SK-N-SH treated with all-trans-retinoic acid at 6 μM for 48 hours (cell line): Measurements from ENCODE around the gene ZBTB7B.

Experiments
- ATAC-seq: fragments of 200-7000 bp; cut with Tn5 transposase; 3 replicates; pipeline ENCODE4 v1.9.1; 2020; ENCODE audit warnings: mild to moderate bottlenecking, moderate library complexity
- ARNTL ChIP-seq: fragments of 450-650 bp; formaldehyde crosslinking; IDR thresholded peaks from 2 replicates; pipeline ENCODE4 v1.5.0; 2020; ENCODE audit warnings: low read depth, mild to moderate bottlenecking, moderate library complexity, borderline replicate concordance
- BACH2 ChIP-seq: fragments of 250-450 bp; sonication (Bioruptor Pico); IDR thresholded peaks from 2 replicates; pipeline ENCODE4 v1.9.0; 2021; ENCODE audit warnings: mild to moderate bottlenecking, borderline replicate concordance
- CREB5 ChIP-seq: fragments of 250-450 bp; sonication (Bioruptor Pico); IDR thresholded peaks from 2 replicates; pipeline ENCODE4 v1.5.1; 2020; ENCODE audit warnings: low read depth, mild to moderate bottlenecking, moderate library complexity
- CSDC2 ChIP-seq: fragments of 250-450 bp; sonication (Bioruptor Pico); IDR thresholded peaks from 2 replicates; pipeline ENCODE4 v1.5.0; 2020; ENCODE audit warnings: mild to moderate bottlenecking, moderate library complexity
- ESRRG ChIP-seq: fragments of 250-450 bp; sonication (Bioruptor Pico); IDR thresholded peaks from 2 replicates; pipeline ENCODE4 v1.6.1; 2021; ENCODE audit warnings: mild to moderate bottlenecking
- GLIS3 ChIP-seq: fragments of 250-450 bp; sonication (Bioruptor Pico); IDR thresholded peaks from 2 replicates; pipeline ENCODE4 v1.5.0; 2020; ENCODE audit warnings: mild to moderate bottlenecking, moderate library complexity
- ISL1 ChIP-seq: fragments of 250-450 bp; sonication (Bioruptor Pico); IDR thresholded peaks from 2 replicates; pipeline ENCODE4 v2.1.2; 2022; ENCODE audit warnings: mild to moderate bottlenecking, moderate library complexity
- OSR1 ChIP-seq: fragments of 250-450 bp; sonication (Bioruptor Pico); IDR thresholded peaks from 2 replicates; pipeline ENCODE4 v1.8.0; 2022; ENCODE audit warnings: moderate library complexity, mild to moderate bottlenecking, inconsistent platforms
- PATZ1 ChIP-seq: fragments of 250-450 bp; sonication (Bioruptor Pico); IDR thresholded peaks from 2 replicates; pipeline ENCODE4 v1.8.0; 2020; ENCODE audit warnings: mild to moderate bottlenecking, moderate library complexity, borderline replicate concordance
- POU6F1 ChIP-seq: fragments of 250-450 bp; sonication (Bioruptor Pico); IDR thresholded peaks from 2 replicates; pipeline ENCODE4 v1.8.0; 2021; ENCODE audit warnings: low read depth, mild to moderate bottlenecking, moderate library complexity, borderline replicate concordance
- PPARA ChIP-seq: fragments of 250-450 bp; sonication (Bioruptor Pico); IDR thresholded peaks from 2 replicates; pipeline ENCODE4 v1.5.0; 2020; ENCODE audit warnings: mild to moderate bottlenecking, borderline replicate concordance
- RARB ChIP-seq: fragments of 250-450 bp; sonication (Bioruptor Pico); IDR thresholded peaks from 2 replicates; pipeline ENCODE4 v1.8.0; 2021; ENCODE audit warnings: mild to moderate bottlenecking, moderate library complexity
- SNAI2 ChIP-seq: fragments of 250-450 bp; sonication (Bioruptor Pico); IDR thresholded peaks from 2 replicates; pipeline ENCODE4 v1.5.0; 2020; ENCODE audit warnings: mild to moderate bottlenecking, moderate library complexity
- TCF4 ChIP-seq: fragments of 250-450 bp; sonication (Bioruptor Pico); IDR thresholded peaks from 2 replicates; pipeline ENCODE4 v1.8.0; 2021; ENCODE audit warnings: mild to moderate bottlenecking, moderate library complexity, borderline replicate concordance
- TSHZ2 ChIP-seq: fragments of 250-450 bp; sonication (Bioruptor Pico); IDR thresholded peaks from 2 replicates; pipeline ENCODE4 v1.5.0; 2020; ENCODE audit warnings: mild to moderate bottlenecking, moderate library complexity
- ZC3H10 ChIP-seq: fragments of 250-450 bp; sonication (Bioruptor Pico); IDR thresholded peaks from 2 replicates; pipeline ENCODE4 v1.5.1; 2021; ENCODE audit warnings: mild to moderate bottlenecking, moderate library complexity
- ZFP30 ChIP-seq: fragments of 450-650 bp; formaldehyde crosslinking; IDR thresholded peaks from 2 replicates; pipeline ENCODE4 v1.5.0; 2022; ENCODE audit warnings: mild to moderate bottlenecking, moderate library complexity
- ZNF565 ChIP-seq: fragments of 450-650 bp; formaldehyde crosslinking; conservative IDR thresholded peaks from 2 replicates; pipeline ENCODE4 v1.5.0; 2020; ENCODE audit warnings: low read depth, mild to moderate bottlenecking, moderate library complexity
- ZNF70 ChIP-seq: fragments of 450-650 bp; formaldehyde crosslinking; IDR thresholded peaks from 2 replicates; pipeline ENCODE4 v1.5.0; 2020; ENCODE audit warnings: mild to moderate bottlenecking, moderate library complexity
- ZNF8 ChIP-seq: fragments of 450-650 bp; formaldehyde crosslinking; IDR thresholded peaks from 2 replicates; pipeline ENCODE4 v1.5.0; 2020; ENCODE audit warnings: mild to moderate bottlenecking, moderate library complexity

Gene ZBTB7B

GRCh38 chr1:155005076-155006011, 2.7 kb downstream of the ZBTB7B start:
- no peak for TF ChIP-seq SNAI2 (CRISPR knock-in tag)
- no peak for TF ChIP-seq ZNF8 (CRISPR knock-in tag)
- TF ChIP-seq POU6F1, result no peak
- TF ChIP-seq PATZ1 (CRISPR knock-in tag), result no peak
- no peak for TF ChIP-seq ZNF565 (CRISPR knock-in tag)
- ATAC-seq, result no peak

- no peak for TF ChIP-seq RARB (CRISPR knock-in tag)
- TF ChIP-seq ZNF565 (CRISPR knock-in tag), result no peak
- TF ChIP-seq GLIS3 (CRISPR knock-in tag), result no peak
- TF ChIP-seq ARNTL (CRISPR knock-in tag), result no peak
- TF ChIP-seq TSHZ2 (CRISPR knock-in tag), result no peak
Observed at GRCh38 chr1:155006601-155007101, 4.0 kb downstream of the ZBTB7B start.

GRCh38 chr1:155007251-155007828, 4.7 kb downstream of the ZBTB7B start:
- no peak for ATAC-seq
- no peak for TF ChIP-seq ISL1 (CRISPR knock-in tag)
- TF ChIP-seq ZFP30, result no peak
- no peak for TF ChIP-seq ZNF70
- no peak for TF ChIP-seq ARNTL (CRISPR knock-in tag)
- TF ChIP-seq POU6F1, result no peak
- no peak for TF ChIP-seq TSHZ2 (CRISPR knock-in tag)
- no peak for TF ChIP-seq CREB5
- TF ChIP-seq RARB (CRISPR knock-in tag), result no peak
- no peak for TF ChIP-seq BACH2 (CRISPR knock-in tag)
- no peak for TF ChIP-seq GLIS3 (CRISPR knock-in tag)
- no peak for TF ChIP-seq TCF4 (CRISPR knock-in tag)
- TF ChIP-seq ESRRG, result no peak
- no peak for TF ChIP-seq ZC3H10 (CRISPR knock-in tag)
- no peak for TF ChIP-seq OSR1 (CRISPR knock-in tag)
- no peak for TF ChIP-seq CSDC2 (CRISPR knock-in tag)
- no peak for TF ChIP-seq PPARA (CRISPR knock-in tag)

More at GRCh38 chr1:155006601-155007101, 4.0 kb downstream of the ZBTB7B start:
- no peak for ATAC-seq
